Tongue (tissue), 2 donors: ENCODE results near the gene NOTCH2. TPM values are rescaled to one million over a fixed set of nuclear protein-coding genes. Genes with fewer than 3 reads are reported as not detected.

Experiments used
- DNase-seq: peaks from one replicate; pipeline ENCODE4 v3.0.0-alpha.2; 2015
- total RNA-seq: library from RNA; depleted of rRNA; stranded (reverse); fragments of >200 nt; gene quantifications from one replicate; pipeline ENCODE4 v1.2.3, GENCODE V29; 2014

Gene NOTCH2
- total RNA-seq, 1 donor from 2014 or later: 133 TPM

DNA sequence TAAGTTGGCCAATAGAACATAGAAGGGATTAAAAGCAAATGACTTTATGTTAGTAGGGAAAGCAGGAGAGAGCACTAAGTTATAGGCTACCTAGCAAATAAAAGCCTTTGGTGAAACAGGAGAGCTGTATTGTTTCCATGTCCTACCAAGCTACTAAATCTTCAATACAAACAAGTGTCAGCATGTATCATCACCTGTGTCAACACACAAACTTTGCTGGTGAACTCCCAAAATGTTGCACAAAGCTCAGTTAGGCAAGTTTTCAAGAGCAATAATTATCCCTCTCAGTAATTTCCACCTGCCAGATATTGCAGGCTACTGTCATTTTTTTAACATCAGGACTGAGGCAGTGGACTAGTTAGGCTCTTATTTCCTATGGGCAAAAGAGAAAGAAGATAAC, 95.4 kb downstream of the NOTCH2 start:
- DNase-seq: peak; percentile 27

DNA sequence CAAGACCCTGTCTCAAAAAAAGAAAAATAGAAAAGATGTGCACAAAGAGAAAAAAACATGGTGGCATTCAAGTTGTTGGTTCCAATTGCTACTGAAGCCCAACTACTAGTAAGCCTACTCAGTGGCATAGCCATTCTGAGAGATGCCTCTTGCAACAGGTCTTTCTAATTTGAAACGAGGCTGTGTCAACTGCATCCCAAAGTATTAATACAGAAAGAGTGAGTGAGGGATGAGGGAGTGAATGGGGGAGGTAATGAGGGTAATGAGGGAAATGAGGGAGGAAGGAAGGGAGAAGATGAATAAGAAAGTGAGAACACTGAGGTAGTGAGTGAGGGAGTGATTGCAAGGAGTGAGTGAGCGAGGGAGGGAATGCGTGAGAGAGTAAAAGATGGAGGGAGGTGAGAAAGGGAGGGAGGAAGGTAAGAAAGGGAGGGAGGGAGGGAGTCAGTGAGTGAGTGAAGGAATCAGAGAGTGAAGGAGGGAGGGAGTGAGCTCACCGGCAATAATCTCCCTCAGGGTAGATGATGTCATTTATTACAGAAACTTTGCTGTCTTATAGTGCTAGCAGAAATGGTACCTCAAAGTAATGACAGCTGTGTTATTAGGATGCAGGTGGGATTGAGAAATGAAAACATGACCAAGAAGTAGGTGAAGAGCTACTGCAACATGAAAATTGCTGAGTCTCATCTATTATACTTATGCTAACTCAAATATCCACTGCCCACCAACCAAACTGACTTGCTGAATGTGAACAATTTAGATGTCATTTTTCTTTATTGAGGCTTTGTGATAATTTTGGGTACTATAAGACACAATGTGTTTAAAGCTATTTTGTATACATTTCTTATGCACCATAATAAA, 97.5 kb downstream of the NOTCH2 start:
- no peak for DNase-seq

DNA sequence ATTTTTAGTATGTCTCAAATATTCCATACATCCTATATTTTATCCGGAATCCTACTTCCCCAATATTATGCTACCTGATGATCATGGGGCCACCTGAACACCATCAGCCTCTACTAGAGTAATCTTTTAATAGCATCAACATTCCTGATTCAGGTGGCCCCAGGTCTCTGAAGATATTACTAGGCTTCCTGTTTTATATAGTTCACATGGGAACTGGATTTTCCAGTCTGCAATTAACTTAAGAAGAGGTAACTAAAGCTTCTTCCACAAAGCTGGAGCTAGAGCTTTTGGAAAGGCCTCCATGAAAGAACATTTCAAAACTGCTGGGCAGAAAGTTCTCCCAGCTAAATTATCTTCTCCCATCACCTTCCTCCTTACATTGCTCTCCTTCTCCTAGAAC, 100.9 kb downstream of the NOTCH2 start:
- DNase-seq: no peak

GRCh38 chr1:119968068-119968492, 101.4 kb downstream of the NOTCH2 start:
- peak; percentile 63 for DNase-seq

DNA sequence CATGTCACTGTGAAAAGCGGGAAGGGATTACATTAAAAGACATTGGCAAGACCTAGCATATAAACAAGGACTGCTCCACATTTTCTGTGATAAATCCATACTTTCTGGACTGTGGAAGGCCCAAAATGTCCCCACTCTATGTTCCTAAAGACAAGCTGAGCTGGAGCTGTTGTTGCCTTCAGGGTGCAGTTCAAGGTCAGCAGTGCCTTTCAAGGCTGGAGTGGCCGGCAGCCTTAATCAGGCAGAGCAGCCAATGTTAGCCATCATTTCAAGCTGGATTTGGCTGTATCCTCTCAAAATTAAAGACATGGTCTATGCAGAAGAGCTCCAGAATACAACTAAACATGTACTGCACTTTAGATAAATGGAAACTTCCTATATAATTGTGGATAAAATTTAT, 102.8 kb downstream of the NOTCH2 start:
- DNase-seq: no peak

- peak; percentile 26 for DNase-seq
Observed at GRCh38 chr1:119966020-119966419, 103.4 kb downstream of the NOTCH2 start.

DNA sequence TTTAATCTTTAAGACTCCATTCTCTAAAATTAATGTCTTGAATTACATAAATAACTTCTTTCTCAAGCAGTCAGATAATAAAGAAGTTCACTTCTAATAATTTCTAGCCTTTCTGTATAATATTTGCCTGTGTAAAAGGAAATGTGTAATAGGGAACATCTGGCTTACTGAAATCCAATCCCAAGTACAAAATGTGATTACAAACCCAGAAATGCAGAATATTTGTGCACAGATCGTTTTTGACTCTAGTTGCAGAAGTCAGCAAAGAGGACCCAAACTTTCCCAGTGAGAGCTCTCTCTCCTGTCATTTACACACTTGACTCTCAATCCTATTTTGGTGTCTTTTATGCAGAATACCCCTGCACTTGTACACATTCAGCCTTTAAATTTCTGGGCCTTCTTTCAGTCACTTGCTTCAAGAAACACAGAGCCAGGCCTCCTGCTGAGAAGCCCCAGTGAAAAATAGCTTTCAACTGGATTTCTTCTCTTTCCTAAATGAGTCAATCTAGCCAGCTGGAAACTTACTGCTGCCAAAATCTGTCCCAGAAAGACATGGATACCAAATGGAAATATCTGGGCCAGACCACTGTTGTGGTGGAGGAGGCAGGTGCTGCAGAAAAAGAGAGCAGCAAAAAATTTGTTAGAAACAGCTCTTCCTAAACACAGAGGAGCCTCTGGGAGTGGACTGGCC, 104.6 kb downstream of the NOTCH2 start:
- DNase-seq: peak; percentile 86

DNA sequence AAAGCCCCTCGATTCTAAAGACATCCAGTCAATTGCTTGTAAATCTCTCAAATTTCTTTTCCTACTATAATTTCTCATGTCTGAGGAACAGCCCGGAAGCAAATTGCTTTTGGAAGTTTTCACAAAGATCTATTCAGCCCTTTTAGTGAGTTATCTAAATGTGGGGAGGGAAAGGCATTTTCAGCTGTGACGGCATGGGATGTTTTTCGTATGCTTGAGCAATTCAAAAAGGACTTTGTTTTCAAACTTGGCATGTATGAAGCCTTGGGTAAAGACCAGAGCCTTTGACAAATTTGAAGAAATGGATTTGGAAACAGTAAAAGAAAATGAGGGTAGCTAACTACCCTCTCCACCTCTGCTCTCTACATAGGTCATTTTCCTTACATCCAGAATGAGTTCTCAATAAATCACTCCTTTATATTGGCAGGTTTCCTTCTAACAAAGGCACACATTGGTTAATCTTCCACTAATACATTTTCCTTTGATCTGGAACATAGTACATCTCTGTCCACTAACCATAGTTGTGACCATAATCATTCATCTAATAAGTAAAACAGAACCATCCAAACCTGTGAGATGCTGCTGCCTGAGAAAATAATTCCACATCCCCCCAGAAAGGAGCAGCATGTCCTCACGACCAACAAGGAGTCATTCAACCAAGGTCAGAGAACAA, 107.0 kb downstream of the NOTCH2 start:
- DNase-seq: peak; percentile 60

DNA sequence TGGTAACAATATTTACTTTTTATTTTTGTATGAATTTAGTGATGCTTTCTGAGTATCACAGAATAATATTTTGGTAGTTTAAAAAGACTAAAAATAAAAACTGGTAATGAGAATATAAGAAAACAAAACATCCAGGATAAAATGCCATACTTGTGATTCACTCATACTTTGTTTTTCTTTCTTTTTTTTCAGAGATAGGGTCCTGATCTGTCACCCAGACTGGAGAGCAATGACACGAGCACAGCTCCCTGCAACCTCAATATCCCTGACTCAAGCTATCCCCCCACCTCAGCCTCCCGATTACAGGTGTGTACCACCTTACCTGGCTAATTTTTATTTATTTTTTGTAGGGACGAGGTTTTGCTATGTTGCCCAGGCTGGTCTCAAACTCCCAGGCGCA, 109.0 kb downstream of the NOTCH2 start:
- no peak for DNase-seq

DNA sequence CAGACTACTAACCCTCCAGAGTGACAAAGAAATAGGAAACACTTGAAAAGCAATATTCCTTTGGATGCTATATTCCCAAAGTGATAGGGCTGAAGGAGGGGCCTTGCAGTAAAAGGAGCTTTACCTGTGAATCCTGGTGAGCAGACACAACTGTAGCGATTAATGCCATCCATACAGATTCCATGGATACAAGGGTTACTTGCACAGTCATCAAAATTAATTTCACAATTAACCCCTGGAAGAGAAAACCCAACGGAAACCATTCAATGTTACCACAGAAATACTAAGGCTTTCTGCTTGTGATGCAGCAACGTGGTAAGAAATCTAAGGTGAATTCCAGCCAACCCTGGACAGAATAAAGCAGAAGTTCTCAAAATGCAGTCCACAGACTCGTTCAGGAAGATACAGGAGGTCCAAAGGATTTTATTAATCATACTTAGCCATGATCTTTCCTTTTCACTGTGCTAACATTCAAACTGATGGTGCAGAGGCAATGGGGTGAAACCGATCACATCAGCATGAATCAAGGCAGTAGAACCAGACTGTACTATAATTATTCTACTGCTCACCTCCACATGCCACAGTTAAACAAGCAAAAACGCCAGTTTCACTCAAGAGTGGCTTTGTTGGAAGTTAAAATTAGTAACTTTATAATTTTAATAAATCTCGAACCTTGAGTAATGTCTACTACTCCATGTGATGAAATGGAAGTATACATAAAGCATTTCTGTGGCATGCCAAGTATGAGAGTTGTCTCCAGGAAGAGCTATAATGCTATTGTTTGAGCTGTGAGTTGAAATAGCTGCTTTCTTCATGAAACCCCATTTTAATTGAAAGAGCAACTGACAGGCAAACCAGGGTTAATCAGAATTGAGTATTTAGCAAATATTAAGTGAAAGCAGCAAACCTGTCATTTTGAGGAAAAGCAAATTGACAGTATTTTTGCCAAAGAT, 109.9 kb downstream of the NOTCH2 start:
- DNase-seq: no peak

DNA sequence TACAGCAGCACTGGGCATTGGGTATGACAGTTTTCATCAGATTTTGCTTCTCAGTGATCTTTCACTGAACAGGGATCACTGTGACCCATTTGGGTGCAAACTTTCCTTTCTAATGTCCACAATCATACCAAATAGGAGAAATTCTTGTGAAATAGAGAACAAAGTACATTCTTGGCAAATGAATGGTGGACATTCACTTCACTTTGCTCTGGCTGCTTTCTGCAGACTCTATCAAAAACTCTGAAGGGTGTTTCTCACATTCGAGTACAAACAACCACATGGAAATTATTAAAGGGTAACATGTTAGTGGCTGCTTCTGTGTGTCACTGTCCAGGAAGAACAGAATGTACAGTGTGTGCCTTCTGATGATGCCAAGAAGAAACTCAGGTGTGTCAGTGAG, 111.2 kb downstream of the NOTCH2 start:
- DNase-seq: no peak

- DNase-seq: no peak
Observed at GRCh38 chr1:119956306-119956705, 113.2 kb downstream of the NOTCH2 start.

DNA sequence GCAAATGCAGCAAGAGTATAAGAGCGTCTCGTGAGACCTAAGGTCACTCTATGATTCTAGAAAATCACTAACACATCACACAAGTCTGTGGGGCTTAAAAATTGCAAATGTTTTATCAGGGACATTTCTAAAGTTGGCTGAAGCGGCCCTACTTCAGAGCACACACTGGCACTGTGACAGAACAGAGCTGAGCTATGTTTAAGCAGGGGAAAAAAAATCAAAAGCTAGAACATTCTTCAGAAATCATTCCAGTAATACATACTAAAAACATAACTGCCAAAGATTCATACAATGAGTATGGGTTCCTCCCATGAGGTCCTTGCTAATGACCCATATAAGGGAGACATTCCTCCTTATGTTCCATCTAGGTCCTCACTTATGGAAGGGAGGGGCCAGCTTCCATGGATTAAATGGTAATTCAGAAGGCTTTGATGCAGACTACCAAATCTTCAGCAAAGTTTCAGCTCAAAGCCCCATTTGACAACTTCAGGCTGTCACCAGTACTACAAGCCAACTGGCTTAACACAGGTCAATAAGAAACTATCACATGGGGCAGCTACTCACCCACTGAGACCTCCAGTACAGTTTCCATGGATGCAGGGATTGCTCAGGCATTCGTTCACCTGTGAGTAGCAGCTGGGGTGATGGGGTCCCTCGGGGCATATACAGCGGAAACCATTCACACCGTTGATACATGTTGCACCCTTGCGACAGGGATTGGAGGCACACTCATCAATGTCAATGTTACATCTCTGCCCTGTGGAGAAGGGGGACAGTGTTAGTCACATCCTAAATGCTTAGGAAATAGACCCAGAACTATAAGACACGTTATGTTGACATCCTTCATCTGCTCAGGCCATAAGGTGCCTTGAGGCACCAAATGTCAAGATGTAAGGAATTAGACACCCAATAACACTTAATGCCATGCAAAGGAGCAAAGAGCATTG, 114.7 kb downstream of the NOTCH2 start:
- no peak for DNase-seq

DNA sequence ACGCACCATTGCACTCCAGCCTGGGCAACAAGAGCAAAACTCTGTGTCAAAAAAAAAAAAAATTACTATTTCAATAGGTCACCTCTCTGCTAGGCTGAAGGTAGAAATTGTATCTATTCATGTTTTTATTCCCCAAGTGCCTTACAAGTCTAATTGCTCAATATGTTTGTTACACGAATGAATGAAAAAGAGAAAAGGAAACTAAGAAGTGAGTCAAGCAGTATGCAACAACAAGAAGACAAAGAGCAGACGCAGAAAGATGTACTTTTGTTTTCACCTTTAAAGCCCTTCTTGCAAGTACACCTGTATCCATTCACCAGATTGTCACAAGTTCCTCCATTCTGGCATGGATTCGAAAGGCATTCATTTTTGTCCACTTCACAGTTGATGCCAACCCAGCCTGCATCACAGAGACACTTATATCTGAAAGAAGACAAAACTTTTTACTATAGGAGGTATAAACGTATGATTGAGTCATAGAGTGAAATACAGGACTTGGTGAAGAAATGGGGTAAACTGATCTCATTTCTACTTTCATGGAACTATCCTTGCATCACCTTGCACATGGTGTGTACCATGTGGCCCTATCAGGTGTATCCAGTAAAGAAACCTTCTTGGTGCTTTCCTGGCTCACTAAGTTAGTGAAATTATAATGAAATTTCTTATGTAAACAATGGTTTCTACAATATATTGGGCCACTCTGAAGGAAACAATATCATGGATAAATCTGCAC, 116.0 kb downstream of the NOTCH2 start:
- no peak for DNase-seq

DNA sequence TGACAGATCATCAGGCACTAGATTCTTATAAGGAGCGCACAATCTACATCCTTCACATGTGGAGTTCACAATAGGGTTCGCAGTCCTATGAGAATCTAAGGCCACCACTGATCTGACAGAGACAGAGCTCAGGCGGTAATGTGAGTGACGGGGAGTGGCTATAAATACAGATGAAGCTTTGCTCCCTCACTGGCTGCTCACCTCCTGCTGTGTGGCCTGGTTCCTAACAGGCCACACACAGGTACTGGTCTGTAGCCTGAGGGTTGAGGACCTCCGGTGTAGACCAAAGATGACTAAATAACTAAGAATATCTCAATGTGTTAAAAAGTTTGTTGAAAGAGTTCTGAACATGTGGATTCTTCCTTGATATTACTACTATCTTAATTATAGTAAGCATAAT, 117.0 kb downstream of the NOTCH2 start:
- no peak for DNase-seq

DNA sequence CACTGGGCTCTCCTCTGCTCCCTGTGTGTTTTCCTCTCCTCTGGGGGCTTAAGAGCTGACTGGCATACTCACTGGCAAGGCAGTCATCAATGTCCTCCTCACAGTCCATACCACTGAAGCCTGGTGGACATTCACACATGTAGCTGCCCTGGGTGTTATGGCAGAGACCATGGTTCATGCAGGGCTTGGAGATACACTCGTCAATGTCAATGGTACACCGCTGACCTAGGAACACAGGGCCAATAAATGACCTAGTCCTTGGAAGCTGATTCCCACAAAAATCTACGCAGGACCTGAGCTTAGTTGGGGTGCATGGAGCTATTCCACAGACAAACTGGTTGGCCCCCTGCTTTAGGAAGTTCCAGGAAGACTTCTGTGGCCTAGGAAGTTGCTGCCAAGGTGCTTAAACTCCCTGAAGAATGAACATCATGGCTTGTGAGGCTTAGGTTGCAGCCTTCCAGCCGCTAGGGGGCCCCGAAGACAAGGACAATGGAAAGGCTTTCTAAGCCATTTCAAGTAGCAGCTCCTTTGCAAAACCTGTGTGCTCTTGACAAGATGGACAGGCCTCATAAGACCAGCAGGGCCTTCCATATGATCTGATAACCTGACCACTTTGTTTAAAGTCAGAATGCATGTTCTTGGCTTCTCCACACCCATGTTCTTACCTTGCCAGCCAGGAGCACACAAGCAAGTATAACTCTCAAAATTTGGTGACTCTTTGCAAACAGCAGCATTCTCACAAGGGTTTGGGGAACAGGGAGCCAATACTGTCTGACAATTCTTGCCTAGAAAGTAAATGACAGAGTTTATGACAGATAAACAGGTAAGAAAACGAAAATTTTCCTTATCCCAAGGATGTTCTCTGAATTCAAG, 120.9 kb downstream of the NOTCH2 start:
- DNase-seq: peak; percentile 89

DNA sequence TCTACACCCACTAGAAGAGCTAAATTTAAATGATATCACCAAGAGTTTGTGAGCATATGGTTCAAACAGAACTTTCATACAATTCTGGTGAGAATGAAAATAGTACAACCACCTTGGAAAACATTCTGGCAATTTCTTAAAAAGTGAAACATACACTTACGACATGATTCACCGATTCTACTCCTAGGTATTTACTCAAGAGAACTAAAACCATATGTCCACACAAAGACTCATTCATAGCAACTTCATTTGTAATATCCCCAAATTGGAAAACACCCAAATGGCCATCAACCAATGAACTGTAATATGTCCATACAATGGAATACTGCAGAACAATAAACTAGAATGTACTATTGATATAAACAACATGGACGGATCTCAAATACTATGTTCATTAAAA, 122.0 kb downstream of the NOTCH2 start:
- peak; percentile 30 for DNase-seq

- DNase-seq: no peak
Observed at GRCh38 chr1:119946724-119947123, 122.7 kb downstream of the NOTCH2 start.

DNA sequence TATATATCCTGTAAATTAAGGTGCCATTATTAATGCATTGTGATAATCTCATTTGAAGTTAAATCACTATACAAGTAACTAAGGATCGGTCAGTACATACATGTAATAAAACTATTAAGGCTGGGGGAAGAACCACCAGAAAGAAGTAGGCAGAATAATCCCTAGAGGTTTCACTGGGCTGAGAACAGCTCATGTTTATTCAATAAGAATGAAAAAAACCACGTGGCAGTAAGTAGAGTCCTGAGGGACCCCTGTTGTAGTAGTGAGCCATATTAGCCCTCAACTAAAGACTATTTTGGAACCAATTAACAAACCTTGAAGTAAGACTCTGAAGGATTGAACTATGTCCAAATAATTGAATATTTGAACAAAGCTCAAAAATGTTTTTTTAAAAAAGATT, 126.2 kb downstream of the NOTCH2 start:
- DNase-seq: no peak
